ENCODE results near the gene SNU13. TPM values are rescaled to one million over a fixed set of nuclear protein-coding genes. Genes with fewer than 3 reads are reported as not detected.
A peak's percentile ranks its signal among the peaks of the same experiment; 100 is the strongest.
"Not testable (repeated sequence)": the region's sequence is repeated elsewhere in the genome, so short reads cannot be mapped to it uniquely, and the experiment has no call there.

The SNU13 gene
- polyA plus RNA-seq (ENCODE audit: insufficient read length in 4 of 4) = 100 to 1,000 TPM; 145 to 173 (median 159) TPM

DNA sequence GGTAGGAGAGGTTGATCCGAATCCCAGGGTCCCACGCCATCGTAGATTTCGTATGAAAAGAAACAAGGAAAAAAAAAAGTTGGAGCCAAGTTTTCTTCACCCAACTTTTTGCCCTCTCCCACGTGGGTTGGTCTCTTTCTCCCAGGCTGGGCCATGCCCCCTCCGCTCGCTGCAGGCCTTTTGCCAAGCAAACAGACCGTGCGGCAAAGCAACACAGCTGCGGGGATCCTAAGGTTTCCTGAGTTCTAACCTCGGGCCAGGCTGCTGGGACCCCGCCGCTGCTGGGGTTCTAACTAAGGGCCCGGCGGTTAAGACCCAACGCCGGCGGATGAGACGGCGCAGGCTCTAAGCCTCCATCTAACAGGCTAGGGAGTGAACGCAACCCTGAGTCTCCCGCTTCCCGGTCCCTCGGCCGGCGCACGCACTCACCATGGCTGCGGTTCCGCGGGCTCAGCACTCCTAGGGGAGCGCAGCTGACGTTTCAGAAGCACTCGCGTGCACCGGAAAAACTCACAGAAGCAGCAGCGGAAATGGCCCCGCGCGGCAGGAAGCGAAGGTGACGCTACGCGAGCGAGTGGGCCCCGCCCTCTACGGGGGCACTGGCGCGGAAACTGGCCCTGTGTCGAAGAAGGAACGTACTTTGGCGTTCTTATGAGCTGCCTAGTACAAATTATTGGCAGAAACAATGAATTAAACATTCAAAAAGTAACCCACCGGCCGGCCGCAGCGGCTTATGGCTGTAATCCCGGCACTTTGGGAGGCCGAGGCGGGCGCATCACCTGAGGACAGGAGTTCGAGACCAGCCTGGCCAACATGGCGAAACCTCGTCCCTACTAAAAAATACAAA is at the start of gene SNU13:
Gene SNU13 (minus strand): TSS at position 503 of the 847 bp plus-strand sequence. CDS start 71 bp downstream, at position 432.
- DNase-seq (ENCODE audit: low read depth in 4 of 4, low spot score in 3 of 4) = peak; percentile 78 to 83 (median 80)

DNA sequence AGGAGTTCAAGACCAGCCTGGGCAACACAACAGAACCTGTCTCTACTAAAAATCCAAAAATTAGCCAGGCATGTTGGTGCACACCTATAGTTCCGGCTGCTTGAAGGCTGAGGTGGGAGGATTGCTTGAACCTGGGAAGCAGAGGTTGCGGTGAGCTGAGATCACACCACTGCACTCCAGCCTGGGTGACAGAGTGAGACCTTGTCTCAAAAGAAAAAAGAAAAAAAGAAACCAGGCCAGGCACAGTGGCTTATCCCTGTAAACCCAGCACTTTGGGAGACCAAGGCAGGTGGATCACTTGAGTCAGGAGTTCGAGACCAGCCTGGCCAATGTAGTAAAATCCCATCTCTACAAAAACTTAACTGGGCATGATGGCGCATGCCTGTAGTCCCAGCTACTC is 44.6 kb upstream of the SNU13 start:
- not testable (repeated sequence) for DNase-seq (ENCODE audit: low read depth in 4 of 4, low spot score in 3 of 4)

DNA sequence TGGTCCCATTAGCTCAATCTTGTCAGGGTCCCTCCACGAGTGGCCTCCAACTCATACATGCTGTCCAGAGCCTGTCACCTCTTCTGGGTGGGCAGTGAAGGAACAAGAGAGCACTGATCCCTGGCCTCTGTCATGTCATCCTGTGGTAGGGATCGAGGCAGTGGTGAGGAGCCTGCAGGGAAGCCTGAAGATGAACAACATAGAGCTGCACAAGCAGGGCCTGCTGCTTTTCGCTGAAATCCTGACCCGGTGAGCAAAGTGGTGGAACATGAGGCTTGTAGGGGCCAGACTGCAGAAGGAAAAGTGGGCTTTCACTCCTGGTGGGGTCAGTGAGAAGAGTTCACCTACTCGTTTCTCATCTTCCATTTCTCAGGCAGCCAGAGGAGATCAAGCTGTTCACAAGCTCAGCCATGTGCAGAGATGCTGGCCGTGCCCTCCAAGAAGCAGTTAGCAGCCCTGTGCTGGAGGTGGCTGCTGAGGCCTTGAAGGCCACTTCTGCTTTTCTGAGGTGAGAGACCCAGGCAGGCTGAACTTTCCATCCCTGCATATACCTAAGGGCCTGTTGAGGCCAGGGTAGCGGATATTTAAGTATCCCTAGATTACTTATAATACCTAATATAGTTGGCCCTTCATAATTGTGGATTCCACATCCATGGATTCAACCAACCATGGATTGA is 43.6 kb upstream of the SNU13 start:
- no peak for DNase-seq (ENCODE audit: low read depth in 4 of 4, low spot score in 3 of 4)

DNA sequence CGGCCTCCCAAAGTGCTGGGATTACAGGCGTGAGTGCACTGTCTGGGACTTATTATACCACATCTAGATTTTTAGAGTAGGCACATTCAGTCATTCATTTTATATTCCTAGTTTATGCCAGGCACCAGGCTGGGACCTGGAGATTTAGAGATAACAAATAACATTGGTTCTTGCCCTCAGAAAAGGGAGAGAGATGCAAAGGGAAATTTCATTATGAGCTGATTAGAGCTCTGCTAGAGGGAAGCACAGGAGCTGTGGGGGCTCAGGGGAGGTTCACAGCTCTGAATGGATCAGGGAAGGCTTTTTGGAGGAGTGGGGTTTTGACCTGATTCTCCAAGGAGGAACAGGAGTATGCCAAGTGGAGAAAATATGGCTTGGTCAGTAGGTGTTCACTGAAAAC is 42.9 kb upstream of the SNU13 start:
- no peak for DNase-seq (ENCODE audit: low read depth in 4 of 4, low spot score in 3 of 4)

DNA sequence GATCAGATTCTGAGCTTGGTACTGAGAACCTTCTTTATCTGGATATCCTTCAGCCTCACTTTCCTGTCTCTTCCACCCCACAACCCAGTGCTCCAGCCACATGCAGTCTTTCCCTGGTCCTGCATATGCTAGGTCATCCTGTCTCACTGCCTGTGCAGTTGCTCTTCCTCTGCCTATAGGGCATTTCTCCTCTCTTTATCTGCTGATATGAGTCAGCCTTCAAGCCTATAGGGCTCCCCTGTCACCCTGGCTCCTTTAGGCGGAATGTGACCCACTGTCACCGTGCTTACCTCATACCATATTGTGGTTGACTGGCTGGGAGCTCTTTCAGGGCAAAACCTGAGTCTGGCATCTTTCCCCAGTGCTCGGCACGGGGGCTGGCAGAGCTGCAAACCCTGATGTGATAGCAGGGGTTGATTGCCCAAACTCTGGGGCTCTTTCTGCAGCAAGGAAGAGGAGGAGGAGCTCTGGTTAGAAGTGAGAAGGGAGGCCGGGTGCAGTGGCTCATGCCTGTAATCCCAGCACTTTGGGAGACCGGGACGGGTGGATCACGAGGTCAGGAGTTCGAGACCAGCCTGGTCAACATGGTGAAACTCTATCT is 36.9 kb upstream of the SNU13 start:
- no peak for DNase-seq (ENCODE audit: low read depth in 4 of 4, low spot score in 3 of 4)

DNA sequence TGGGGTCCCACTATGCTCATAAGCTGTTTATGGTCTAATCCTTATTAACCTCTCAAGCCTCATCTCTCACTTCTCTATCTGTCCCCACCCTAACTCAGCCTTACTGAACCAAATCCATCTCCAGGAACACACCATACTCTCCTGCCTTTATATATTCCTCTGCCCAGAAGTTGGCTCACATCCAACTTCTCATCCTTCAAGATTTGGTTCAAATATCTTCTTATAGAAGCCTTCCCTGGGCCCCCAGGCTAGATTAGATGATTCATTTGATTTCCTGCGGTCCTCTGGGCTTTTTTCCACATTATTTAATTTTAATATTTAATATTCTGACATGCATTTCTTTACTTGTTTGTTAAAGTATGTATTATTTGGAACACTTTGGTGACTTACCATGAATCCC is 33.8 kb upstream of the SNU13 start:
- DNase-seq (ENCODE audit: low read depth in 4 of 4, low spot score in 3 of 4) = no peak

DNA sequence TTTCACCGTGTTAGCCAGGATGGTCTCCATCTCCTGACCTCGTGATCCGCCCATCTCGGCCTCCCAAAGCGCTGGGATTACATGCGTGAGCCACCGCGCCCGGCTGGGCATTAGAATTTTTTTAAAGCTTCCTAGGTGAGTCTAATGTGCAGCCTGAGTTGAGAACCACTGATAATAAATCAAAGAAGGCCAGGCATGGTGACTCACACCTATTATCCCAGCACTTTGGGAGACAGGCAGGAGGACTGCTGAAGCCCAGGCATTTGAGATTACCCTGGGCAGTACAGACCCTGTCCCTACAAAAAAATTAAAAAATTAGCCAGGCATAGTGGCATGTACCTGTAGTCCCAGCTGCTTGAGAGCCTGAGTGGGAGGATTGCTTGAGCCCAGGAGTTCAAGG is 24.3 kb upstream of the SNU13 start:
- DNase-seq (ENCODE audit: low read depth in 4 of 4, low spot score in 3 of 4) = no peak

DNA sequence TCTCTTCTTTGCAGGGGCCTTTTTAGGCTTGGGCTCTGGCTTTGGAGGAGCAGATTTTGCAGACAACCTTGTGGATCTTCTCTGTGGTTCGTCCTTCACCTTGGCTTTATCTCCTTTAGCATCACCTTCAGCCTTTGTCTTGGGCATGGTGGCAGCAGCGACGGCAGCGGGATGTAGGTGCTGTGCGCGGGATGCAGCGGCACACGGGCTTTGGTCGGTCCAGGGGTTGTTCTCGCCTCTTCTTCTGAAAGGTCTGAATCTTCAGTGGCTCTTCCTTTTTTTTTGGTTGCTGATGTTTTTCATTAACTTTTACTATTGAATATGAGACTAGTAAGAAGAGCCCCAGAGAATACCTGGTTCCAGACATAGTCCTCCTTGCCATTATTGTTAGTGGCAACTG is 20.7 kb upstream of the SNU13 start:
- DNase-seq (ENCODE audit: low read depth in 4 of 4, low spot score in 3 of 4) = no peak

DNA sequence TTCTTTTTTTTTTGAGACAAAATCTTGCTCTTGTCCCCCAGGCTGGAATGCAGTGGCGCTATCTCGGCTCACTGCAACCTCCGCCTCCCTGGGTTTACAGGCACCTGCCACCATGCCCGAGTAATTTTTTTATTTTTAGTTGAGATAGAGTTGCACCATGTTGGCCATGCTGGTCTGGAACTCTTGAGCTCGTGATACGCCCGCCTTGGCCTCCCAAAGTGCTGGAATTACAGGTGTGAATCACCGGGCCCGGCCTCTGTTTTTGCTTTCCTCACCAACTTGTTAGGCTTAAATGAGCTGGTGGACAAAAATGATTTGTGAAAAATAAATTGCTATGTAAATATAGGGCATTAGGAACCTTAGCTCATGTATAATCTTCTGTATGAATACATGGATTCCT is 14.1 kb upstream of the SNU13 start:
- DNase-seq (ENCODE audit: low read depth in 4 of 4, low spot score in 3 of 4) = no peak

DNA sequence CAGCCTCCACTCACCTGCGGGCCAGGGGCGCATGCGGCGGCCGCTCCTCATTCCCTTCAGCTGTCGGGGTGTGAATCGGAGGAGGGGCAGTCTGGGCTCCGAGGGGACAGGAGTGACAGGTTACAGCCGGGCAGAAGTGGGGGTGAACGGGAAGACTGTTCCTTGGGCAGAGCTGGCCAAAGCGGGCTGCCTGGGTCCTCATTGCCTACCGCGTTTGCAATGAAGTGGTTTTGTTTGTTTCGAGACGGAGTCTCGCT is 11.4 kb upstream of the SNU13 start:
- DNase-seq (ENCODE audit: low read depth in 4 of 4, low spot score in 3 of 4) = no peak

DNA sequence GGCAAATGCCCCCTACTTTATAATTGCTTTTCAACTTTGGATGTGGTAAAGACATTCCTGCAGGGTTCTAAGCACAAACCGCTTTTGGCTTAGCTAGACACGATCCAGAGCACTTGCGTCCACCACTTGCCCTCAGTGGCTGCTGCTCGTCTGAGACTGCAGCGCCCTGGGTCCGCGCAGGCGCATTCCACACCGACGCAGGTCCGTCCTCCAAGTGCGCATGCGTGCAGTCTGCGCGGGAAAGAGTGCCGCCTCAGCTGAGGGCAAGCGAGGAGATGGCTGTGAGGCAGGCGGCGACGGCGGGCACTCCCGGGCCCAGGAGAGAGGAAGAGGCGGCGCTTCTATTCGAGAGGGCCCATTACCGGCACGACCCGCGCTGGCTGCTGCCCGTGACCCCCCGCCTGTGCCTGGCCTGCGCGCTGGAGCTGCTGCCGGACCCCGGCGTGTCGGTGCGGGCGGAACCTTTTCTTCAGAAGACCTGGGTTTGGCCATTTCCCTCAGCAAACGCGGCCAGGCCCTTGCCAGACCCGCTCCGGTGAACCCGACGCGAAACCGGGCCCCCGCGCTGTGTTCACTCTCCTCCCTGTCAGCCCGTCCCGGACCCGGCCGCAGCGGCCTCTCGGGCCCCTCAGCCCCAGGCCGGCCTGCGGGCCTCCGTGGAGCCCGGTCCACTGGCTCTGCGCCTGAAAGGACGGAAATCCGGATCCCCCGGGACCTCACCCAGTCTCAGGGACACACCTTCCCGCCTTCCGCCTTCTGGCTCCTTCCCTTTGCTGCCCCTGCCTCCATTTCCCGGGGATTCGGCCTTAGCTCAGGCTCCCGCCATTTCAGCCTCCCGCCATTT is 10.8 kb upstream of the SNU13 start, which contains the start of gene MEI1:
Gene MEI1 (plus strand): TSS at position 240 of the 844 bp plus-strand sequence. CDS start 36 bp downstream, at position 276.
- peak in 3 of 4 donors; percentile 64 to 70 (median 69) for DNase-seq (ENCODE audit: low read depth in 4 of 4, low spot score in 3 of 4)

DNA sequence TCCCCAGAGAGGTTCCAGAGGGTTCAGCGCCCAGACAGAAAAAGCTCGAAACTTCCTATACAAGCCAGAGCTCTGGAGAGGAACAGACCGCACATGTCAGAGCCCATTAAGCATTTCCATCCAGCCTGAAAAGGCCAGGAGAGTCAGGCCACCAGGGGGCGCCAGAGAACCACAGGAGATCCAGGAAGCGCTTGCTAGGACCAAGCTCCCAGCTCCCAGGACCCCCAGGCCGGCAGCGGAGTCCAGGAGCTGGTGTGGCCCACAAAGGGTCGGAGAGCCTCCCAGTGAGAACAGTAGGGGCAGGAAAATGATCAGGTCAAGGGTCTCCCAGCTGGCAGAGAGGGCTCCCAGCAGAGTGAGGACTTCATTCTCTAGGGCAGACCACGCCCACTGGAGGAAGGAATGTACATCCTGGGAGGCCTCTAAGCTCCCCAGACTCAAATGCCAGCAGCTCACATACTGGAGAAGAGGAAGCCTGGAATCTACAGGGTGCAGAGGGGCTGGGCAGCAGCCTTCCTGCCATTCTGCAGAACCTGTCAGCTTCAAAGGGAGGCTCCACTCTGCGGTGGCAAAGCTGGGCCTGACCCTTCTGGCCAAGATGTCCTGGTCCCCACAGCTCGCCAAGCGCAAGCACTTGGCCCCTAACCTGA is 8.6 kb upstream of the SNU13 start:
- peak; percentile 88 to 91 (median 90) for DNase-seq (ENCODE audit: low read depth in 4 of 4, low spot score in 3 of 4)

DNA sequence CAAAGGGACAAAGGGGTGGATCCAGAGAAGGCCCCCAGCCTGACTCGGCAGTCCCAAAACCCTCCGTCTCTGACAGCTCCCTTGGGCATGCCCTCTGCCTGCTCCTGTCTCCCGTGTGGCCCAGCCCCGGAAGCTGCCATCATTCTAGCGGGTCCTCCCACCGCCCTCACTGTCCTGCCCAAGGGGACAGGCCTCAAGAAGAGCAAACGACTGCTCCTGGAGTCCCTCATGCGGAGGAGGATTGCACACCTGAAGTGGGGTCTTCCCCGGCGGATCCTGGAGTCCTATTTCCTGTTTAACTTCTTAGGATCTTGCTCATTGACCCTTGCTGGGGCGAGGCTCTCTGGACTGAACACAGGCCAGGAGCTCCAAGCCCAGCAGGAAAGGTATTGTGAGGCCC is 8.0 kb upstream of the SNU13 start:
- no peak for DNase-seq (ENCODE audit: low read depth in 4 of 4, low spot score in 3 of 4)

DNA sequence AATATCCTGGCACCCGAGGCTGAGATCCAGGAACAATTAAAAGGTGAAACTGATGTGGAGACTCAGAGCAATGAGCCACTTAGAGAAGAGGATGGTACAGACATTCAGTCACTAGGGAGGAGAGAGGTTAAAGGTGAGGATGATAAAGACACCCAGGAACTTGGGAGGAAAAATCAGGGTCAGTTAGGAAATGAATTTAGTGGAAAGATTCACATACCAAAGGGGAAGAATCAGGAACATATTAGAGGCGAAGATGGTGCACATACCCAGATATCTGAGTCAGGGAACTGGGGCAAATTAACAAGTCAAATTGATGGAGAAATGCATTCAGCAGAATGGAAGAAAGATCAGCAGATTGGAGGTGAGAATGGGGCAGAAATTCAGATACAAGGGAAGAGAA is 6.5 kb upstream of the SNU13 start:
- no peak for DNase-seq (ENCODE audit: low read depth in 4 of 4, low spot score in 3 of 4)

DNA sequence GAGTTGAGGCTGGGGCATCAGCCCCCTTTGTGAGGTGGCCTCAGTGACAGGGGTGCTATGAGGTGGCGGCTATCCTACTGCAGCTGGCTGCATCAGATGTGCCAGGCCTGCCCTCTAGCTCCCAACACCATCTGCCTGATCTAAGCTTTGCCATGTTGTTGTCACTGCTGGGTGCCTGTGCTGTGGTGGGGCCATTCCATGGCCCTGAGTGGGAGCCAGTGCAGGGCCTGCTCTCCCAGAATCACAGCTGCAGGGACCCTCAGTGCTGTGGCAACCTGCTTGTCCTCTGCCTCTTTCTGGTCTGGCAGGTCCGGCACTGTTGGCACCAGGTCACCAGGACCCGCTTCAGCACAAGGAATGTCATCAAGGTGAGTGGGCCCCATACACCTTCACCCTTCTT is 1.8 kb upstream of the SNU13 start:
- DNase-seq (ENCODE audit: low read depth in 4 of 4, low spot score in 3 of 4) = no peak

DNA sequence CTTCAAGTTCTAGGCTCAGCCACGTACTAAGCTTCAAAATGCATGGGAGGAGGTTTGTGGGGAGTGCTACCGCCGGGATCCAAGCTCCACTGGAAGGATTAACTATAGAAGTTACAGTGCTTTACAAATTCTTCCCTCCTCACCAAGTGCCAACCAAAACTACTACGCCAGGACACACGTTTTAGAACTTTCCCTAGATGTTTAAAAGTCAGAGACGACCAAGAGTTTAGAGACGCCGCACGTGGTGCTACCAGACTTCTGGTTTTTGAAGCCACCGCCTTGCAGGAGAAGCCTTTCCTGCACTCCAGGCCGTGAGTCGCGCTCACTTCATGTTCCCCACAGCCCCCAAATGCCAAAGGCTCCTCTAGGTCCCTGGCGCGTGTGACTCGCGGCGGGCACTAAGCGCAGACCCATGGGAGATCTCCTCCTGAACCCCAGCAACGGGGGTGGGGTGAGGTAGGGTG is 734 bp downstream of the SNU13 start:
- no peak for DNase-seq (ENCODE audit: low read depth in 4 of 4, low spot score in 3 of 4)

DNA sequence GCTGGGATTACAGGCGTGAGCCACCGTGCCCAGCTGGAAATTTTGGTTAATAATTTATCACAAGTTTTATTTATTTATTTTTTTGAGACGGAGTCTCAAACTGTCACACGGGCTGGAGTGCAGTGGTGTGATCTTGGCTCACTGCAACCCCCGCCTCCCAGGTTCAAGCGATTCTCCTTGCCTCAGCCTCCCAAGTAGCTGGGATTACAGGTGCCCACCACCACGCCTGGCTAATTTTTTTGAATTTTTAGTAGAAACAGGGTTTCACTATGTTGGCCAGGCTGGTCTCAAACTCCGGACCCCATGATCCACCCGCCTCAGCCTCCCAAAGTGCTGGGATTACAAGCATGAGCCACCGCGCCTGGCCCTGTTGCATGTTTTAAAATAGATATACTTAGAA is 1.8 kb downstream of the SNU13 start:
- not testable (repeated sequence) for DNase-seq (ENCODE audit: low read depth in 4 of 4, low spot score in 3 of 4)

DNA sequence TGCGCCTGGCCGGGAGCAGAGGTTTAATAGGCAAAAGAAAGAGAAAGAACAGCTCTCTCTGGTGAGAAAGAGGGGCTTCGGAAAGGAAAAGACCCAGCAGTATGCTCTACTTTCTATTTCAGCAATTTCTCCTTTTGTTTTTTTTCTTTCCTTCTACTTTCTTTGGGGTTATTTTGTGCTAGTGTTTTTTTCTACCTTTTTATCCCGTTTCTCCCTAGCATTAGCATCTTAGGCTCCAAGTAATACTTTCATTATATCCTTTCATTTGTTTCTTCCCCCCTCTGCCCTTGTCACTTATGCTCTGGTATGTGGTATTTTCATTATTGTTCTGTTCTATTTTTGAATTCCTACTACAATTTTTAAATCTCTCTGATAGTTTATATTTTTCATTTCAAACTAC is 4.5 kb downstream of the SNU13 start:
- no peak for DNase-seq (ENCODE audit: low read depth in 4 of 4, low spot score in 3 of 4)

DNA sequence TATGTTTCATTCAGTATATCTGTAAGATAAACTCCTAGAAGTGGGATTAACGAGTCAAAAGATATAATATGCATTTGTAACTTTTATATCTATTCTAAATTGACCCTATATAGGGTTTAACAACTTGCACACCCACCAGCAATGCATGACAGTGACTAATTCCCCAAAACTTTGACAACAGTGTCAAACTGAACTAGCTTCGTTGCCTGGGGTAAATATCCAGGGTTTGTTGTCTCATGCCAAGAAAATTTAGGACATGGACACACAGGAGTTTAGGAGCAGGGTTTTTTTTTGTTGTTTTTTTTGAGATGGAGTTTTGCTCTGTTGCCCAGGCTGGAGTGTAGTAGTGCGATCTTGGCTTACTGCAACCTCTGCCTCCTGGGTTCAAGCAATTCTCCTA is 5.1 kb downstream of the SNU13 start:
- no peak for DNase-seq (ENCODE audit: low read depth in 4 of 4, low spot score in 3 of 4)

DNA sequence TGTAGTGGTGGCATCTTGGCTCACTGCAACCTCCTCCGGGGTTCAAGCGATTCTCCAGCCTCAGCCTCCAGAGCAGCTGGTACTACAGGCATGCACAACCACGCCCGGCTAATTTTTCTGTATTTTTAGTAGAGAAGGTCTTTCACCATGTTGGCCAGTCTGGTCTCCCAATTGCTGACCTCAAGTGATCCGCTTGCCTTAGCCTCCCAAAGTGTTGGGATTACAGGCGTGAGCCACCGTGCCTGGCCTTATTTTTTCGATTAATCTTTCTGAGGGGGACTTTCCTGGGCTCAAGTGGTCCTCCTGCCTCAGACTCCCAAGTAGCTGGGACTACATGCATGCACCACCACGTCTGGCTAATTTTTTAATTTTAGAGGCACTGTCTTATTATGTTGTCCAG is 5.6 kb downstream of the SNU13 start:
- DNase-seq (ENCODE audit: low read depth in 4 of 4, low spot score in 3 of 4) = no peak
